ENCODE results near the gene CDH4. TPM values are rescaled to one million over a fixed set of nuclear protein-coding genes. Genes with fewer than 3 reads are reported as not detected.

The CDH4 gene
- total and polyA plus RNA-seq, 8 donors: under 0.01 to 2.2 (median 0.11) TPM; not detected in 2

GRCh38 chr20:61520076-61520892 lies 268.2 kb downstream of the CDH4 start:
- WGBS, 5 donors: 85 to 91% (median 86%) methylated on average over 13 to 14 of the region's 14 CpGs

GRCh38 chr20:61520893-61521460 lies 268.9 kb downstream of the CDH4 start:
- H3K27ac ChIP-seq: no peak overlapping the region
- peaks cover 0 to 58% (median 0%) of the 10 kb centered on the region in 3 donors for H3K27me3 ChIP-seq
- peaks cover 0 to 4% (median 0%) of the 10 kb centered on the region in 4 donors for H3K9me3 ChIP-seq
- no peak overlapping the region for H3K4me3 ChIP-seq
- no peaks in the 10 kb centered on the region for H3K36me3 ChIP-seq
- DNase-seq: peak in 1 of 2 donors; percentile 31
- no peaks in the 10 kb centered on the region for H3K4me1 ChIP-seq
- 55 to 65% (median 62%) methylated on average over 14 of the region's 14 CpGs for WGBS, 5 donors
- TF ChIP-seq EP300 (IDR thresholded peaks at IDR 0.05): no peak
- no peak for TF ChIP-seq POLR2A (IDR thresholded peaks at IDR 0.05)
- no peak for TF ChIP-seq POLR2AphosphoS5 (IDR thresholded peaks at IDR 0.05)
- TF ChIP-seq, protein P1, sequence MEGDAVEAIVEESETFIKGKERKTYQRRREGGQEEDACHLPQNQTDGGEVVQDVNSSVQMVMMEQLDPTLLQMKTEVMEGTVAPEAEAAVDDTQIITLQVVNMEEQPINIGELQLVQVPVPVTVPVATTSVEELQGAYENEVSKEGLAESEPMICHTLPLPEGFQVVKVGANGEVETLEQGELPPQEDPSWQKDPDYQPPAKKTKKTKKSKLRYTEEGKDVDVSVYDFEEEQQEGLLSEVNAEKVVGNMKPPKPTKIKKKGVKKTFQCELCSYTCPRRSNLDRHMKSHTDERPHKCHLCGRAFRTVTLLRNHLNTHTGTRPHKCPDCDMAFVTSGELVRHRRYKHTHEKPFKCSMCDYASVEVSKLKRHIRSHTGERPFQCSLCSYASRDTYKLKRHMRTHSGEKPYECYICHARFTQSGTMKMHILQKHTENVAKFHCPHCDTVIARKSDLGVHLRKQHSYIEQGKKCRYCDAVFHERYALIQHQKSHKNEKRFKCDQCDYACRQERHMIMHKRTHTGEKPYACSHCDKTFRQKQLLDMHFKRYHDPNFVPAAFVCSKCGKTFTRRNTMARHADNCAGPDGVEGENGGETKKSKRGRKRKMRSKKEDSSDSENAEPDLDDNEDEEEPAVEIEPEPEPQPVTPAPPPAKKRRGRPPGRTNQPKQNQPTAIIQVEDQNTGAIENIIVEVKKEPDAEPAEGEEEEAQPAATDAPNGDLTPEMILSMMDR (IDR thresholded peaks at IDR 0.05): no peak
- intact Hi-C loops (cut with DNase I; ENCODE audit: low total_unique reads): no loop called here

More at GRCh38 chr20:61520076-61520892, 268.2 kb downstream of the CDH4 start:
- Histone ChIP-seq H3K4me1 (no peaks in the 10 kb centered on the region), H3K4me3 (no peak overlapping the region), H3K27me3 (peaks cover 0 to 59% (median 5%) of the 10 kb centered on the region in 3 donors), H3K27ac (no peak overlapping the region), H3K36me3 (no peaks in the 10 kb centered on the region), H3K9me3 (peaks cover 0 to 4% (median 0%) of the 10 kb centered on the region in 4 donors)
- intact Hi-C loops (cut with DNase I; ENCODE audit: low total_unique reads): no loop called here
- TF ChIP-seq POLR2A (IDR thresholded peaks at IDR 0.05) (no peak), EP300 (IDR thresholded peaks at IDR 0.05) (no peak), POLR2AphosphoS5 (IDR thresholded peaks at IDR 0.05) (no peak)
- TF ChIP-seq, protein P1 (IDR thresholded peaks at IDR 0.05): no peak
- DNase-seq: no peak

DNA sequence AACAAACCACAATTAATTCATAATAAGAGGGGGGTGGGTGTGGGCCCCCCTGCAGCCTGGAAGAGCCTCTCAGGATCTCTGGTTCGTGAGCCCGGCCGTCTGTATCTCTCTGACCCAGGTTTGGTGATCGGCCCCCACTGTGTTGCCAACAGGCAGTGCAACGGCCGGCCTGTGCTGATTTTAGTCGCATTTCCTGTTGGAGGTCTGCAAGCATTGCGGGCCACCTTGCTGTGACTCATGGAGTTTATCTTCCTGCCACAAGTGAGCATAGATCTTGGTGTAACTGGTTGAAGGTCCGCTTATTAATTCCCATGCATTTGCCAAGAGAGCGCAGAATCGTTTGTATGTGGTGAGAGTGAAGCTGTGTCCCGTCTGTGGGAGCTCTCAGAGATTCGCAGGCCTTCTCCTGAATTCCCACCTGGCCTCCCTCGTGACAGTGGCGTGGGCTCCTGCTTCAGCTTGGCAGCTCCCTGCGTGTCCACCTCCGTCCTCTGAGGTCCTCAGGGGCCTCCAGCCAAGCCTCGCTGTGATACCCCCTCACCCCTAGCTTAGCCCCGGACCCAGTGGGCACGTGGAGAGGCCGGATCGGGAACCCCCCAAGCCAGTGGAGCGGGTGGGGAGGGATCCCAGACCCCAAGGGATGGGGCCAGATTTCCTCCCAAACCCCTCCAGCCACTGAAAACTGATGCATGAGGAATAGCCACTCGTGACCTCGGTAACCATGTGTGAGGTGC lies 269.8 kb downstream of the CDH4 start:
- no peak for TF ChIP-seq POLR2AphosphoS5 (IDR thresholded peaks at IDR 0.05)
- TF ChIP-seq, protein P1 (IDR thresholded peaks at IDR 0.05): no peak
- TF ChIP-seq POLR2A (IDR thresholded peaks at IDR 0.05): no peak
- no peak for TF ChIP-seq EP300 (IDR thresholded peaks at IDR 0.05)
- H3K27me3 ChIP-seq: peaks cover 0 to 63% (median 0%) of the 10 kb centered on the region in 3 donors

DNA sequence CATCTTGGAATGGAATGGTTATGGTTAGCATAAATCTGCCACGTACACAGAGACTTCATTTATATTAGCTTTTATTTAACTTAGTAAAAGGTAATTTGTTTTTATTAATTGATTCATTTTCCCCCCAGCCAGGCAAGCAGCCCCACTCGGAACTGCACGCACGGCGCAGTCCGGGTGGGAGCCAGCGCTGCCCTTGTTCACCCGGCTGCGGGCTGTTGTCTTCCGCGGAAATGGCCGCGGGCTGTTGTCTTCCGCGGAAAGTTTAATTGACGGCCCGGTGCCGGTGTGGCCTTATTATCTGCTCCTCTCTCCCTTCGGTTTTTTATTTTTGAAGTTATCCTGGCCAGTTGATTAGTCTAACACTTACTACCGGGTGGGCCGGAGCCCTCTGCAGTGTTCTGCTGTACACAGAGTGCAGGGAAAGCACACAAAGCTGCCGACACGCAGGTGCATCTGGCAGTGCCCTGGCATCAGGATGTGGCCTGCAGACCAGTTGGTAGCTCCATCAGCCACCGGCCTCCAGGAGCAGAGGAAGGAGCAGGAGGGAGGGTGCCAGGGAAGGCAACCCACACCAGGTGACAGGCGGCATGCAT lies 270.5 kb downstream of the CDH4 start:
- 90 to 93% (median 90%) methylated on average over 24 to 25 of the region's 25 CpGs for WGBS, 5 donors
- H3K36me3 ChIP-seq: no peaks in the 10 kb centered on the region
- H3K27me3 ChIP-seq: peaks cover 0 to 70% (median 0%) of the 10 kb centered on the region in 3 donors
- DNase-seq: no peak
- H3K27ac ChIP-seq: no peak overlapping the region
- H3K4me3 ChIP-seq: no peak overlapping the region
- H3K4me1 ChIP-seq: no peaks in the 10 kb centered on the region
- peaks cover 0 to 4% (median 0%) of the 10 kb centered on the region in 4 donors for H3K9me3 ChIP-seq
- intact Hi-C loops (cut with DNase I; ENCODE audit: low total_unique reads): no loop called here
- TF ChIP-seq POLR2AphosphoS5 (IDR thresholded peaks at IDR 0.05): no peak
- no peak for TF ChIP-seq EP300 (IDR thresholded peaks at IDR 0.05)

More for the DNA sequence above, 269.8 kb downstream of the CDH4 start:
- Histone ChIP-seq H3K4me3 (no peak overlapping the region), H3K4me1 (no peaks in the 10 kb centered on the region), H3K9me3 (peaks cover 0 to 4% (median 0%) of the 10 kb centered on the region in 4 donors), H3K36me3 (no peaks in the 10 kb centered on the region), H3K27ac (no peak overlapping the region)
- intact Hi-C loops (cut with DNase I; ENCODE audit: low total_unique reads): no loop called here
- DNase-seq: no peak
- WGBS, 5 donors: 72 to 80% (median 77%) methylated on average over 21 to 25 of the region's 25 CpGs
